Esophagus mucosa (tissue), 1 donor: ENCODE data around the gene FXR1. TPM values are rescaled to one million over a fixed set of nuclear protein-coding genes. Genes with fewer than 3 reads are reported as not detected.
"Not testable (repeated sequence)": the region's sequence is repeated elsewhere in the genome, so short reads cannot be mapped to it uniquely, and the experiment has no call there.

Experiments
- ATAC-seq: fragments of 200-7000 bp; cut with Tn5 transposase; one replicate; pipeline ENCODE4 v1.9.1; 2020
- total RNA-seq: library from RNA; stranded (reverse); gene quantifications from one replicate; pipeline ENCODE4 v1.2.4, GENCODE V29; 2023
- donor health status: DM: yes; HTN: yes; CAD: no.

FXR1 gene
- 54.0 TPM for total RNA-seq

DNA sequence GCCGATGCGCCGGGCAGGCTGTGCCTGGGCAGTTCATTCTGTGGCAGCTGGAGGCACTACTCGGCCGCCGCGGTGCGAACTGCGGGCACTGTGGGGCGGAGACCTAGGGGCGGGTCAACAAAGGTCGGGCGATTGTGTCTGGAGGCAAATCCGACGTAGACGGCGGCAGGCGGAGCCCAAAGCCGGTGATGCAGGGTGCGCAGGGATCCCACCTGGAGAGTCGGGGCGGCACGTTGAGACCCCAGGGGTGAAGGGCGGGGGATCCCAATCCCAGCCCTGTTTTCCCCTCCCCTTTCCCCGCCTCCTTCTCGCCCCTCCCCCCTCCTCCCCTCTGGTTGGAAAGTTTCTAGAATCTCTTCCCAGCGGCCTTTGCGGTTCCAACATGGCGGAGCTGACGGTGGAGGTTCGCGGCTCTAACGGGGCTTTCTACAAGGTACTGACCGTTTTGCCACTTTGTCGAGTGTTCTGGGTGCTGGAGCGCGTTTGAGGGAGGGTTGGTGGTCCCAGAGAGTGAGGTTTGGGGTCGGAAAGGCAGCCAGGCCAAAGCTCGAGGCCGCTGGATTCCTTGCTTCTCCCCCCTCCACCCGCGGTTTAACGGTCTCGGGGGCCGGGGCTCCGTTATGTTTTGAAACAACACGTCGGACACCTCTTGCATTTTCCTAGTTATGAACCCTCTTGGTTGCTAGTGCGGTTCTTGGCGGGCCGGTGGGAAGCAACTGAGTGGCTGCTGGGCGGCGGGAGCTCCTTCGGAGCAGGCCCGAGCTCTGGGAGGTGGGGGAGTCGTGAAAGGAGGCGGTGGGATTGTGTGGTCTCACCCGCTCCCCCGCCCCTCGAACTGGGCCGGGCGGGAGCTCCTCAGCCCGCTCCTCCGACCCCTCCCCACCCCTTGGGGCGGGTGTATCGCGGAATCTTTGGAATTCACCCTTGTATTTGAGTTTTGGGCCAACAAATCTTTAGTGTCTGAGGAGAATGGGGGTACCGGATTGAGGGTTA, at the start of gene FXR1:
Gene FXR1 (plus strand): TSS at position 367 of the 993 bp plus-strand sequence. CDS start 16 bp downstream, at position 383.
- ATAC-seq, result peak; percentile 98

DNA sequence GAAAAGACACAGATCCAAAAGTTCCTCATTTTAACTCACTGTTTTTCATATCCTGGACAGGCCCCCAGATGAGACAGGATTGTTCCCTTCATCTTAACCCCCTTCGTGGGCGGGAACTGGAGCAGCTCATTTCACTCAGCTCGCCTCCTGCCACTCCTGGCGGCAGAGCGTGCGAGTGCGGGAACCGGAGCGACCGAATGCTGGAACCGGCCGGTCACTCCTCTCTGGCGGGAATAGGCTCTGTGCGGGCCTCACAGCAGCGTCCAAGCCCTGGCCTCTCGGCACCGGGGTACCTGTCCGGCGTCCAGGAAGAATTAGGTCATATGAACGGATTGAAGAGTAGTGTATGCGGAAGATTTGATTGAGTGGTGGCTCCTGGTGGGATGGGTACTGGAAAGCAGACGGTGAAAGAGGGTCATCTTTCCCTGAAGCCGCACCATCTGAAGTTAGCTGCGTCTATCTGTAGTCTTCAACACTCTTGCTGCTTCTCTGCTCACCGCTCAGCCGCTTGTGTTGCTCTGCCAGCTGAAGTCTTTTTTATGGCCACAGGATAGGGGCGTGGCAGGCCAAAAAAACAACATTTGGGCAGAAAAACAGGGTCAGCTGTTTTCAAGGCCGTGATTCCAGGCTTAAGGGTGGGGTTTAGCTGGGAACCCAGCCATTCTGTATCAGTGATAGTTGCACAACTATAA, 42.3 kb upstream of the FXR1 start:
- no peak for ATAC-seq

DNA sequence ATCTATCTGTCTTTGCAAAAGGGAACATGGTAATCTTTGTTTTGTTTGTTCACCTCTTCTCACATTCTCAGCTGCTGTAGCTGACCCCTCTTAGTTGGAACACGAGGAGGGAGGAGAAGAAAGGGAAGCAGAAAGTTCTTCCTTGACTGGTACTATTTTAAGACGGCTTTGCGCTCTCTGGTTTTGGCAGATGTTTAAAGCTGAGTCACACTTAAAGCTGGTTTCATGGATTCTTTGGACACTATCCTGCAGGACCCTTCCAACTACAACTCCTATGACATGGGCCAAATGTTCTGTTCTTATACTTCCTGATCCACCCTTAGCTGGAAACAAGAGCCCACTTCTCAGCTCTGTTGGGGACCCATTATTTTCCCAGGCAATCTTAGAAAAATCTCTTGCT, 40.6 kb upstream of the FXR1 start:
- ATAC-seq, result no peak

DNA sequence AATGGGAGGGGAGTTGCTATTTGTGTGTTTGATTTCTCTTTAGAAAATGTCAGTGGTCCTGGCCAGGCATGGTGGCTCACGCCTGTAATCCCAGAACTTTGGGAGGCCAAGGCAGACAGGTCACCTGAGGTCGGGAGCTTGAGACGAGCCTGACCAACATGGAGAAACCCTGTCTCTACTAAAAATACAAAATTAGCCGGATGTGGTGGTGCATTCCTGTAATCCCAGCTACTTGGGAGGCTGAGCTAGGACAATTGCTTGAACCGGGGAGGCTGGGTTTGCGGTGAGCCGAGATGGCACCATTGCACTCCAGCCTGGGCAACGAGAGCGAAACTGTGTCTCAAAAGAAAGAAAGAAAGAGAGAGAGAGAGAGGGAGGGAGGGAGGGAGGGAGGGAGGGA, 40.0 kb upstream of the FXR1 start:
- ATAC-seq, result not testable (repeated sequence)

DNA sequence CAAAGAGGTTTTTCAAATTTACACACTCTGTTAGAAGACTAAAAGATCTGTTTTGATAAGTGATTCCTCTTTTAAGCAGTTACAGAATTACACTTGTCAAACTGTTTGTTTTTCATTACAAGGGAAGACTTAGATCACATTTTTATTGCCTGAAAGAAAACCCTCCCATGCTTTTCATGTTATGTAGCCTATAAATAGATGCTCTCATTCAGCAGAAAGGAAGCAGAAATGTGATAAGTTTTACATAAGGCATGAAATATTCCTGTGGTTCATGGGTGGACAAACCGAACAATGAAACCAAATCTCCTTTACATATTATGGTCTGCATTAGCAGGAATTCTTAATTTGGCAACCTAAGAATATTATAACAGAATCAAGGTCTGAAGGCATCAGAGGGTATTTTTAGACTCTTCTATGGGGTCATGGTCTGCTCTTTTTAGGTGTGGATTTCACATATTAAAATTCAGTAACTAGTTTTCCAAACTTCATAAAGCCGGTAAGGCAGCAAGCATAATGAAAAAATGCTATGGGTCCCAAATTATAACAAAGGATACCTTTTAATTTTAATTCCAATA, 37.3 kb upstream of the FXR1 start:
- no peak for ATAC-seq

DNA sequence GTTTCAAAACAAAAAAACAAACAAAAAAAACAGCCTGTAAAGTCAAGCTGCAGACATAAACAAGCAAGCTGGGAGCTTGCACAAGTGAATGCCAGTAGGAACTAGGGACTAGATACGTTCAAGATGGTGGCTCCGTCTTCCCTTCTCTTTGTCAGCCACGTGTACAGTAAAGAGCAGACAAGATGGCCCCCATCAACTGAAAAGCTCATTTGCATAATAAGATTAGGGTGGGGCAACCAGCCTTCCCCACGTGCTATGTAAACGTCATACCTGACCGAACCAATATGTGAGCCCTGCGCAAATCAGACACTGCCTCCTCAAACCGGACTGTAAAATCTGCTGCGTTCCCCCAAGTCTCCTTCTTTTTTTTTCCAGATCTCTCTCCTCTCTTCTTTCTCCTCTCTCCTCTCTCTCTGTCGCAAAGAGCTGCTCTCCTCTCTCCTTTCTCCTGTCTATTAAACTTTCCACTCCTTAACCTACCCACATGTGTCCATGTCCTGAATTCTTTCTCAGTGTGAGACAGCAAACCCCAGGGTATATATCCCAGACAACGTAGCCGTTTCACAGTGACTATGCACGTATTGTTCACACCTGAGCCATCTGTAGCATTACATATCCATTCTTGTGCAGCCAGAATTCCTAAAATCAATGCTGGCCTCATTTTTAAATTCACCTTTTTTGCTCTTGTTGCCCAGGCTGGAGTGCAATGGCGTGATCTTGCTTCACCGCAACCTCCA, 31.2 kb upstream of the FXR1 start:
- no peak for ATAC-seq

DNA sequence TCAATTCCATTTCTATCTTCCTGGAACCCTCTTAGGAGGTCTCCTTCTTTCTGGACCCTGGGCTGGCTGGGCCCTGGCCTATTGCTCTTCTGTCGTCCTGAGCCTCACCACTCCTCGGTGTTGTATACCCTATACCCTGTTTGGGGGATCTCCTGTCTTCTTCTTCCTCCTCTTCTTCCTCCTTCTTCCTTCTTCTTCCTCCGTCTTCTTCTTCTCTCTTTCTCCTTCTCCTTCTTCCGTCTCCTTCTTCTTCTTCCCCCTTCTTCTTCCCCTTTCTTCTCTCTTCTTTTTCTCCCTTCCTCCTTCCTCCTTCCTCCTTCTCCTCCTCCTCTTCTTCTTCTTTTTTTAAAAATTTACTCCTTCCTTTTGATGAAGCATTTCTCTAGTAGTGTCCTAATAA, 30.4 kb upstream of the FXR1 start:
- ATAC-seq, result no peak

DNA sequence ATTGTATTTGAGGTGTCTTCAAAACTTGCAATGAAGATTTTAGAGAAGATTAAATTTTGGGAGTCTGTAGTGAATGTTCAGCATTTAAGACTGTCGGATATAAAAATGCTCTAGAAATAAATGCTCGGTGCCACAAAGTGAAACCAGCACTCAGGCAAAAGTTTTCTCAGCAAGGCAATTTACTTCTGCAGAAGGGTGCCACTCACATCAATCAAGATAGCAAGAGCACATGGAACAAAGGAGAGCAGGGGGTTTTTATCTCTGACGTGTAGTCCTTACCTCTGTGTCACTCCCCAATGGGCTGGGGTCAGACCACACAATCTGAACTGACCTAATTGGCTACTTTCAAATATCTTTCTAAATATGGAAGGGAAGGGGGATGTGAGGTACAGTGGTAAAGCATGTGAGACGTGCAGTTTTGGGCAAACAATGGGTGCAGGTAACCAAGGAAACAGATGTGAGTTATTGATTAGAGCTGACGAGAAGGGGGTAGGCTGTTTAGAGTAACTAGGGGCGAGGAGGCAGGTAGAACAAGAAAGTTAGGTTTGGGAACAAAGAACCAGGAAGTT, 23.4 kb upstream of the FXR1 start:
- ATAC-seq, result no peak

DNA sequence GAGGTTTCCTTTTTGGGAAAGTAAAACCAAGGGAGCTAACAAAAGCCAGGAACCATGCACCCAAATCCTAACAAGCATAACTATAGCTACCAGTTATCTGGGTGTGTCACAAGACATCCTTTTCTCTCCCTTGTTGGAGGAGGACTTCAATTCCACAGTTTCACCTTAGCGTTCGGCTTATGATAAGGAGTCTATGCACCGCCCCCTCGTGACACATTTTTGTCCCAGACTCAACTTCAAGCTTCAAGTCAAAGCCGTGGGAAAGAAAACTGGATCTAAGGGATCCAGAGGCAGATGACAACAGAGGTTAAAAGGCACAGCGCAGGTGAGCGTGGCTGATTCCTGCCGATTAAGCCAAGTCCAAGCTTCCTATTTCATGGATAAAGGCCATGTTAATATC, 13.9 kb upstream of the FXR1 start:
- no peak for ATAC-seq

DNA sequence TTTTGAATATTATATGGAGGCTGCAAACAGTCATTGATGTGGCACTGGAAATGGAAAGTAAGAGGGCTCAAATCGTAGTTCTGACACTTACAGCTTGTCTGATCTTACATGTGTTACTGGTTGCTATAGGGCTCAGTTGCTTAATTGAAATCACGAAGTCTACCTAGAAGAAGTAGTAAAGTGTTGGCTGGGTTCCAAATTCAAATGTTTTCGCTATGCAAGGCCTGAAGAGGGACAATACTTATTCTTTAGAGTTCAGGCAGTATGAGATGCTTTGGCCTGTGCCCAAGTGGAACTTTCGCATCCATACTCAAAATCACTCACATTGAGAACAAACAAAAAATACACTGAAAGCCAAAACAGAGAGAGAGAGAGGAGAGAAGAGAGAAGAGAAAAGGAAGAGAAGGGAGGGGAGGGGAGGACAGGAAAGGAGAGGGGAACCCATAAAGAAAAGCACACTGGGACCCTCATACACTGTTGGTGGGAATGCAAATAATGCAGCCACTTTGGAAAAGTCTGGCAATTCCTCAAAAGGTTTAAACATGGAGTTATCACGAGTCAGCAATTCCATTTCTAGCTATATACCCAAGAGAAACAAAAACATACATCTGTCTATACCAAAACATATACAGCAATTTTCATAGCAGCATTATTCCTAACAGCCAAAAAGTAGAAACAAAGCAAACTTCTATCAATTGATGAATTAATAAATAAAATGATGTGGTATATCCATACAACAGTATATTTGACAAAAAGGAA, 2.9 kb upstream of the FXR1 start:
- ATAC-seq, result no peak

DNA sequence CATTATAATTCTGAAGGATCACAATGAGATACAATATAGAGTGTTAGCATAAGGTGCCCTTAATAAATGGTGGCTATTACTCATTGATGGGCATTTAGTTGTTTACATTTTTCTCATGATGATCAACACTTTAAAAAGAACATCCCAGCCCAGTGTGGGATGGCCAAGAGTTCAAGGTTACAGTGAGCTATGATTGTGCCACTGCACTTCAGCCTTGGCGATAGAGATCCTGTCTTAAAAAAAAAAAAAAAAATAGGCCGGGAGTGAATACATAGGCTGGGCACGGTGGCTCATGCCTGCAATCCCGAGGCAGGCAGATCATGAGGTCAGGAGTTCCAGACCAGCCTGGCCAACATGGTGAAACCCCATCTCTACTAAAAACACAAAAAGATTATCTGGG, 1.6 kb upstream of the FXR1 start:
- no peak for ATAC-seq

DNA sequence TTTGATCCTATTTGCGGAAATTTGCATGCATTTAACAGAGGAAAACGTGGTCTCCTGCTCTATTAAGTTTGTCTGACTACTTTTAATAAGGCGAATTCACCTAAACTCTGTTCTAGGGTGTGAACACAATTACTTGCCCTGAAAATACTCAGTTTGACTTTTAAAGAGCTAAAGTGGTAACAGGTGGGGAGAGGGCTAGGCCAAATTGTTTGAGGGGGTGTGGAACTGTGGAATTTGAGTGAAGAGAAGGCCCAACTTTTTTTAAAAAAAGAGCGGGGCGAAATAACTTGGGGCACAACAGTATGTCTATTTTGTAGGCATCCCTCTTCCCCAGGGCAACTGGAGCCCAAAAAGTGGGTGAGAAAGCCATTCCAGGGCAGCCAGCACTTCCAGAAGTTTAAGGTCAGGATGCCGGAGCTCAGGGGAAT, 580 bp upstream of the FXR1 start:
- ATAC-seq, result no peak

DNA sequence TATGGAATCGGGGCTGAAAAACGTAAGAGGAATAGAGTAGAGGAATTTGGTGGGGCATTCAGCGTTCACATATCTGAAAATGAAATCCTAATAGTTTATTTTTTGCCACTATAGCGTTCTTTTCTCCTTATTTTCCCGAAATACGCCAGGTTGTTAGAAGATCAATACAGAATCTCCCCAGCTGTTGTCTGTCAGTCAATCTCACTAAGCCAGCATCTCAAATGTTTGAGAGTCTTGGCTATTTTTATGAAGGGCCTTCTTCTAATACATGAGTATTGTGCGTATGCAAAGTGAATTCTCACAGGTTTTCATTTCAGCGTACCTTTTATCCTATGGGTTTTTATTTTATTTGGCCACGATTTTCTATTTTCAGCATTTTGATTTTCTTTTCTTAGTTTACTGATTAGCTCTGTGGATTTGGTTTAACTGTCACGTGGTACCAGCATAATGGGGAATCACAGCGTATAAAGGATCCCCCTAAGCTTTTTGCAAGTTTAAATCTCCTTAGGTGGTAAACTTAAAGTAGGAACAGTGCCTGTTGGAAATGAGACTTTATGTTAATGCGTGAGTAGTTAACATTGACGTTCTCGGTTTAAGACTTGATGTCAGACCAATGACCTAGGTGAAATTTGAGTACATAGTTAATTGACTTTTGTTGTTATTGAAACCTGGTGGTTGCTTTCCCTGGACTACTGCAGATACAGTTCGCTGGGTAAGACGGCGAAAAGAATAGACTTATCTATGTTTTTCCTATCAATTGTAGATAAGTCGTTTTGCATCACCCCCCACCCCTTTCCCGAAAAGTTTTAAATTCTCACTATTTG, 1.3 kb downstream of the FXR1 start:
- ATAC-seq, result no peak

DNA sequence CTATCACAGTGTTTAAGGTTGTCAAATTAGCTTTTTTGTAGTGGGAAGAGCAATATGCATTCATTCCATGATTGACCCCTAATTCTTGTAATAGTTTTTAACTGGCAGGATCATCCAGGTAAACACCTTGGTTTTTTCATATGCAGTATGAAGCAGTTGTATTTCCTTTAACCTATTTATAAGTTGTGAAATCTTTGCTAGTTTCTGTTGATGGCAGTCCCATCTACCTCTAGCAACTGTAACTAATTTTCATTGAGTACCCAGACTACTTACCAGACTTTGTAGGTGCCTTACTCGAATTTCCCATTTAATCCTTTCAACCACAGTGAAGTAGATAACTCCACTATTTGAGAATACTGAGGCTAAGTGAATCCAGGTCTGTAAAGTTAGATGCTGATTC, 6.1 kb downstream of the FXR1 start:
- ATAC-seq, result no peak

DNA sequence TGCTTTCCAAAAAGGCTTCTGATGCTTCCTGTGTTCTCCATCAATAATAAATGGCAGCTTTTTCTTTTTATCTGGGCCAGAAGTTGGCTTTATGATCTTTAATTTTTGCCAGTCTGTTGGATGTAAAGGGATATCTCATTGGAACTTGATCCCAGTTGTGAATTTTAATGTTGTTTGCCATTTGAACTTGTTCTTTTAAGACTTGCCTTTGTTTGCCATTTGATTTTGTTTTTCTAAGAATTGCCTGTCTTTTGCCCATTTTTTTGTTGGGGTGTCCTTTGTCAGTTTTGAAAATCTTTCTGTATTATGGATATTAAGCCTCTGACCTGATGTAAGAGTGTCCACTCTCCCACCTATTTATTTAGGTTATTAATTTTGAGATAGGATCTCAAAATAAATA, 9.8 kb downstream of the FXR1 start:
- no peak for ATAC-seq

DNA sequence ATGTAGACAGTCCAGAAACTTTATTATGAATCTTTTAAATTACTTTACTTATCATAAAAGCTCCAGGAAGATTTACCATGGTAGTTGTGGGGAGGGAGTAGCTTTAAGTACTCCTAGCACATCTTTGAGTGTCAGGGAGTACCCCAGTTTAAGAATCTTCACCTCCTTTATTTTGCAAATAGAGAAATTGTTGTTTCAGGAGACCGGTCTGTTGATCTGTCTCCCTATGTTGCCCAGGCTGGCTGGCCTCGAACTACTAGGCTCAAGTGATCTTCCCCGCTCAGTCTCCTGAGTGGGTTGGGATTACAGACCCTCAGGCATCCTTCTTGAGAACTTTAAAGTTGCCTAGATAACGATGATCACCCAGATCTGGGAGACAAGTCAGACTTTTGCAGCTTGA, 11.1 kb downstream of the FXR1 start:
- ATAC-seq, result no peak

DNA sequence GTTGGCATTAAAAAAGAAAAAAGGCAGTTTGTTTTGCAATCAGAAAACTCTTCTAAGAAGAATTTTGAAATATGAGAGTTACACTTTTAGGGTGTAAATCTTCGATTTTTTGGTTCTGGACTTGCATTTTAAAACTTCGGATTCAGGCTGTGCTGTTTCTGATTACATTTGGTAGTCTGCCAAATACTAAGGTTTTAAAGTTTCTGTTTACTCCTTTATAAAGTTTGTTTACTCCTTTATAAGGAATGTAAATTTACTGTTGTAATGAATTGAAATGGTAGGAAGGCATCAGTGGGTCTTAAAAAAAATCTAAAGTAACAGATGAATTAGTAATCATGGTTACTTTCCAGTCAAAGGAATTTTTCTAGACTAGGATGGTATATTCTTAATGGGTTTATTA, 14.1 kb downstream of the FXR1 start:
- ATAC-seq, result no peak

DNA sequence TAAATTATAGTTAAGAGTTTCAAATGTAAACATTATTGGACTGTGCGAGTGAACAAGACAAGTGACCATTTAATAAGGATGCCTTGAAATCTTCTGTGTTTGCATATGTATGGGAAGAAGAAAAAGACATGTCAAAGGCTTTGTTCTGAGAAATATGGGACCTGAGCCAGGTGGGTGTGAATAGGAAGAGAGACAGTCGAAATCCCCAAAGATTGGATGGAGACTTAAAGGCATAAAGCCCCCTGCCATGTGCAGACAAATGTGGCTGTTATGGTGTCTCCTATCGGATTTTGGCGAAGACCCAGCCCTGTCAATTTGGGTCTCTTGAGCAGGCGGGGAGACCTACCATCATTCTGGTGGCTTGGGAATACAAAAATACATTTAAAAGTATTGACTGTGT, 16.9 kb downstream of the FXR1 start:
- ATAC-seq, result no peak

DNA sequence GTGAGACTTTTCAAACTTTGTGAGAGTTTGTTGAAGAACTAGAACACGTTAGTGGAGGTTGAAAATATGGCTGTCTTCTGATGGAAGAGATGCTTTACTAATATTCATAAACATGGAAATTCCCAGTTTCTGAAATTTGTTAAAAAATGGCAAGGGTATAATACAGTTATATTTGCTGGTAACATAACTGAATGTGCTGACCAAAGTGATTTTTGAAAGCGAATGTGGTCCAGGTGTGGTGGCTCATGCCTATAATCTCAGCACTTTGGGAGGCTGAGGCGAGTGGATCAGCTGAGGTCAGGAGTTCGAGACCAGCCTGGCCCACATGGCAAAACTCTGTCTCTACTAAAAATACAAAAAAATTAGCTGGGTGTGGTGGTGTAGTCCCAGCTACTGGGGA, 18.1 kb downstream of the FXR1 start:
- no peak for ATAC-seq

DNA sequence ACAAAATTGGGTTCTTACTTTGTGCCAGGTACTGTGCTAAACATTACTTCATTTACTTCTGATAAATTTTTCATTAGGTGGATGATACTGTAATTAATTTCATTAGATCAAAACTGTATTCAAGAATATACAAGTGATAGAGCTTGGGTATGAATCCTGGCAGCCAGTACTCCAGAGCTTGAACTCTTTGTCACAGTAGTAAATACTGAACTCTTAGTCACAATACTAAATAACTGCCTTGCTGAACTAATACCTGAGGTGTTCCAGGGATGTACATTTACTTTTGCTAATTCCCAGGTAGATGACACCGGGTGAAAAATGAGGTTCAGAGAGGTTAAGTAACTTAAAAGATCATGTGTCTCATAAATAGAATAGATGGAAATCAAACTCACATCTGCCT, 20.3 kb downstream of the FXR1 start:
- ATAC-seq, result no peak

DNA sequence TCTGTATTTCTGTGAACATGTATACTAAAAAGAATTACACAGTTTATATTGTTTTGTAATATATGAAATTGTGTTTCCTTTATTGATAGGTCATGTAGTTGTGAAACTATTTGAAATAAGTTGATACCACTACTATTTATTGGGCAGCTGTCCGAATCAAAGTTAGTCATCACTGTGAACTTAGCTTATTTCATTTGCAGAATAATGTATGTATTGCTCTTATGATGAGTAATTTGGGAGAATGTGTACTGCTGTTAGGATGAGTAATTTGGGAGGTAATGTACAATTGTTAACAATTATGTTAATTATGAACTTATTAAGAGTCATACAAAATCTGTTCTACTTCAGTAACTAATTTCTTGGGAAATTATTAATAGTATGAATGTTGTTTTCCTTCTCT, 22.2 kb downstream of the FXR1 start:
- ATAC-seq, result peak; percentile 63
